Neural progenitor cell (in vitro differentiated cells): ENCODE results near the gene SLC17A4. TPM values are rescaled to one million over a fixed set of nuclear protein-coding genes. Genes with fewer than 3 reads are reported as not detected.

ENCODE experiments used
- DNase-seq: peaks from one replicate; pipeline ENCODE4 v3.0.0-alpha.2; 2016; ENCODE audit warnings: low spot score
- H2AFZ ChIP-seq: fragments of 200-600 bp; sonication (generic); replicated peaks from 2 replicates; pipeline ENCODE4 v1.6.1; 2016; ENCODE audit warnings: antibody characterized with exemption
- H3F3A ChIP-seq: fragments of 200-600 bp; sonication (generic); 2 replicates; pipeline ENCODE4 v1.6.1; 2016; ENCODE audit warnings: antibody characterized with exemption, low read depth
- H3K27ac ChIP-seq: fragments of 200-600 bp; sonication (generic); 2 replicates; pipeline ENCODE4 v1.5.1; 2016; ENCODE audit warnings: mild to moderate bottlenecking
- H3K27me3 ChIP-seq: fragments of 200-600 bp; sonication (generic); 2 replicates; pipeline ENCODE4 v1.6.1; 2016; ENCODE audit warnings: mild to moderate bottlenecking, moderate library complexity
- H3K36me3 ChIP-seq: fragments of 200-600 bp; sonication (generic); 2 replicates; pipeline ENCODE4 v1.5.1; 2016
- H3K4me1 ChIP-seq: fragments of 200-600 bp; sonication (generic); 2 replicates; pipeline ENCODE4 v1.6.1; 2016; ENCODE audit warnings: mixed run types
- H3K4me2 ChIP-seq: fragments of 200-600 bp; sonication (generic); 2 replicates; pipeline ENCODE4 v1.6.1; 2016
- H3K4me3 ChIP-seq: fragments of 200-600 bp; sonication (generic); 2 replicates; pipeline ENCODE4 v1.5.1; 2016
- H3K79me2 ChIP-seq: fragments of 200-600 bp; sonication (generic); 2 replicates; pipeline ENCODE4 v1.6.1; 2016; ENCODE audit warnings: low read depth
- H3K9ac ChIP-seq: fragments of 200-600 bp; sonication (generic); 2 replicates; pipeline ENCODE4 v1.6.1; 2016
- H3K9me3 ChIP-seq: fragments of 200-600 bp; sonication (generic); 2 replicates; pipeline ENCODE4 v1.5.1; 2016; ENCODE audit warnings: low read depth
- H4K20me1 ChIP-seq: fragments of 200-600 bp; sonication (generic); 2 replicates; pipeline ENCODE4 v1.6.1; 2016; ENCODE audit warnings: low read depth
- H3K27ac Mint-ChIP-seq: 3 replicates; pipeline ENCODE4 v1.8.0; 2021; ENCODE audit warnings: mixed read lengths
- H3K27me3 Mint-ChIP-seq: 2 replicates; pipeline ENCODE4 v1.8.0; 2022; ENCODE audit warnings: low read depth, mild to moderate bottlenecking, inconsistent platforms, moderate library complexity, mixed read lengths; ENCODE audit not compliant: insufficient read depth
- H3K36me3 Mint-ChIP-seq: 3 replicates; pipeline ENCODE4 v1.8.0; 2021; ENCODE audit warnings: mixed read lengths
- H3K4me1 Mint-ChIP-seq: 3 replicates; pipeline ENCODE4 v1.8.0; 2021; ENCODE audit warnings: mixed read lengths
- H3K4me3 Mint-ChIP-seq: 3 replicates; pipeline ENCODE4 v1.8.0; 2021; ENCODE audit warnings: mild to moderate bottlenecking, moderate library complexity, mixed read lengths
- H3K9me3 Mint-ChIP-seq: 3 replicates; pipeline ENCODE4 v1.8.0; 2020; ENCODE audit warnings: mixed read lengths
- EZH2 ChIP-seq: fragments of 200-600 bp; sonication (generic); IDR thresholded peaks from 2 replicates; pipeline ENCODE4 v1.6.1; 2017; ENCODE audit warnings: antibody characterized with exemption, mild to moderate bottlenecking, moderate library complexity
- EZH2phosphoT487 ChIP-seq: fragments of 200-600 bp; sonication (generic); IDR thresholded peaks from 2 replicates; pipeline ENCODE4 v1.6.1; 2017; ENCODE audit warnings: antibody characterized with exemption
- total RNA-seq: library from RNA; depleted of rRNA; stranded (reverse); fragments of >200 nt; gene quantifications from 2 replicates; pipeline ENCODE4 v1.2.3, GENCODE V29; 2015; ENCODE audit warnings: low replicate concordance
- TF ChIP-seq, protein P1 (sequence below): fragments of 200-600 bp; sonication (generic); IDR thresholded peaks from 2 replicates; pipeline ENCODE4 v1.5.1; 2017; ENCODE audit warnings: antibody characterized with exemption, mild to moderate bottlenecking

The SLC17A4 gene
- total RNA-seq, 1 donor from 2014 or later: not detected

DNA sequence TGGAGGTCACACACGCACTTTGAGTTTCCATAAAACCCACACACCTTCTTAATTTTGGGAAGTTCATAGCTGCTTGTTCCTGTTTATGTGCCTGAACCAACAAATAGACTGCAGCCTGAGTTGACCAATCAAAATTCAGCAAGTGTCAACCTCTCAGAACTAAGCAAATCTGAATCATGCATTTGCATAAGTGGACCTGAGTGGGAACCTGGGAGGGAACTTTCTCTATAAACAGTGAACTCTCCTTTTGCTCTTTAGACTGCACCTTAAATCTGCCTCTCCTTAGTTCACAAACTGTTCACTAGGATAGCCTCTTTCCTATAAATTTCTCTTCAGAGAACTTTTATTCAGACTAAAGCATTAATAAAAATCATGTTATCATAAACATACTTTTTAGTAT, 39.4 kb downstream of the SLC17A4 start:
- H3K36me3 ChIP-seq: no peaks in the 10 kb centered on the region
- H3K4me1 ChIP-seq: no peaks in the 10 kb centered on the region
- H3K27me3 ChIP-seq: no peaks in the 10 kb centered on the region
- no peak overlapping the region for H3K4me2 ChIP-seq
- Mint-ChIP-seq H3K27me3 (no peaks in the 10 kb centered on the region), H3K36me3 (no peaks in the 10 kb centered on the region), H3K27ac (no peak overlapping the region), H3K4me3 (no peak overlapping the region), H3K9me3 (no peaks in the 10 kb centered on the region), H3K4me1 (no peaks in the 10 kb centered on the region)
- H3F3A ChIP-seq: no peaks in the 10 kb centered on the region
- DNase-seq: no peak
- H3K79me2 ChIP-seq: no peaks in the 10 kb centered on the region
- H3K27ac ChIP-seq: no peak overlapping the region
- H3K4me3 ChIP-seq: no peak overlapping the region
- H3K9me3 ChIP-seq: no peaks in the 10 kb centered on the region
- no peak overlapping the region for H3K9ac ChIP-seq
- TF ChIP-seq EZH2 (no peak), EZH2phosphoT487 (no peak)
- H4K20me1 ChIP-seq: no peaks in the 10 kb centered on the region
- no peak overlapping the region for H2AFZ ChIP-seq

DNA sequence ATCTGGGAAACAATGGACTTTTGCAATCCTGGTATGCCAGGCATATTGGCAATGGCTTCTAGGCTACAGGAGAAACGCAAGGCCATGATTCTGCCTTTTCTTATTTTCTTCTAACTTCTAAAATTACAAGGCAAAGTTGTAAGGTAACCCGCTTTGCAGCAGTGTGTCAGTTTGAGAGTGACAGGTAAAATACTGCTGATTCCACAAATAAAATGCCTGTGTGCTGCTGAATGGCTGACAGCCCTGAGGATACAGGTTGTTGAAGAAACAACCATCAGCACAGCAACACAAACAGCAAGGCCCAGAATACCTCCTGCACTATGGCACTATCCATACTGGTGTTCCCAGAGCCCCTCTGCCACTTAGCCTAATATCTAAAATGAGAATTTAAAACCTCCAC, 40.2 kb downstream of the SLC17A4 start:
- Mint-ChIP-seq H3K27ac (no peak overlapping the region), H3K4me3 (no peak overlapping the region), H3K9me3 (no peaks in the 10 kb centered on the region), H3K27me3 (no peaks in the 10 kb centered on the region), H3K36me3 (no peaks in the 10 kb centered on the region), H3K4me1 (no peaks in the 10 kb centered on the region)
- Histone ChIP-seq H3K4me3 (no peak overlapping the region), H3K4me1 (no peaks in the 10 kb centered on the region), H3K4me2 (no peak overlapping the region), H3K36me3 (no peaks in the 10 kb centered on the region), H3F3A (no peaks in the 10 kb centered on the region), H4K20me1 (no peaks in the 10 kb centered on the region), H3K9me3 (no peaks in the 10 kb centered on the region), H3K79me2 (no peaks in the 10 kb centered on the region), H3K27me3 (no peaks in the 10 kb centered on the region), H3K9ac (no peak overlapping the region), H3K27ac (no peak overlapping the region), H2AFZ (no peak overlapping the region)
- DNase-seq: no peak
- TF ChIP-seq EZH2phosphoT487 (no peak), EZH2 (no peak)
- TF ChIP-seq, protein P1, sequence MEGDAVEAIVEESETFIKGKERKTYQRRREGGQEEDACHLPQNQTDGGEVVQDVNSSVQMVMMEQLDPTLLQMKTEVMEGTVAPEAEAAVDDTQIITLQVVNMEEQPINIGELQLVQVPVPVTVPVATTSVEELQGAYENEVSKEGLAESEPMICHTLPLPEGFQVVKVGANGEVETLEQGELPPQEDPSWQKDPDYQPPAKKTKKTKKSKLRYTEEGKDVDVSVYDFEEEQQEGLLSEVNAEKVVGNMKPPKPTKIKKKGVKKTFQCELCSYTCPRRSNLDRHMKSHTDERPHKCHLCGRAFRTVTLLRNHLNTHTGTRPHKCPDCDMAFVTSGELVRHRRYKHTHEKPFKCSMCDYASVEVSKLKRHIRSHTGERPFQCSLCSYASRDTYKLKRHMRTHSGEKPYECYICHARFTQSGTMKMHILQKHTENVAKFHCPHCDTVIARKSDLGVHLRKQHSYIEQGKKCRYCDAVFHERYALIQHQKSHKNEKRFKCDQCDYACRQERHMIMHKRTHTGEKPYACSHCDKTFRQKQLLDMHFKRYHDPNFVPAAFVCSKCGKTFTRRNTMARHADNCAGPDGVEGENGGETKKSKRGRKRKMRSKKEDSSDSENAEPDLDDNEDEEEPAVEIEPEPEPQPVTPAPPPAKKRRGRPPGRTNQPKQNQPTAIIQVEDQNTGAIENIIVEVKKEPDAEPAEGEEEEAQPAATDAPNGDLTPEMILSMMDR: no peak

DNA sequence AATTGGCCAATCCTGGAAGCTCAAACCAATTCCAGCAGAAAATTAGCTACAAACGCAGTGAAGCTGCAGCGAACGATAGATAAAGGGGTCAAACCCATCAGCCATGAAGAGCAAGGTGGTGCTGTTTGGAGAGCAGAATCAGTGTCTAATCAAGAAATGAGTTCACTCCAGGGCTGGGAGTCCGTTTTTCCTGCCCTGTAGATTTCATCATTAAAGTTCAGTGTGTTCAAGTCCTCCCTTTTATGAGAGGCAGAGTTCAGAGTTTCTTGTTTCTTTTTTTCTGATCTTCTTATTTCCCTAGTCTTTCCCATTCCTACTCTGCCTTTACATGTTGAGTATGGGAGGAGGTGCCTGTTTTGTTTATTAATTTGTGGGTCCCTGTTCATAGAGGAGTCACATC, 46.9 kb downstream of the SLC17A4 start:
- DNase-seq: no peak
- Mint-ChIP-seq H3K27ac (no peak overlapping the region), H3K9me3 (no peaks in the 10 kb centered on the region), H3K36me3 (no peaks in the 10 kb centered on the region), H3K4me1 (no peaks in the 10 kb centered on the region), H3K4me3 (no peak overlapping the region), H3K27me3 (no peaks in the 10 kb centered on the region)
- no peaks in the 10 kb centered on the region for H3K36me3 ChIP-seq
- H4K20me1 ChIP-seq: no peaks in the 10 kb centered on the region
- H3K4me1 ChIP-seq: peaks cover 5% of the 10 kb centered on the region
- H3F3A ChIP-seq: no peaks in the 10 kb centered on the region
- no peak overlapping the region for H3K4me2 ChIP-seq
- TF ChIP-seq EZH2phosphoT487 (no peak), EZH2 (no peak)
- TF ChIP-seq, protein P1: no peak
- H3K27ac ChIP-seq: no peak overlapping the region
- H3K27me3 ChIP-seq: no peaks in the 10 kb centered on the region
- H3K4me3 ChIP-seq: no peak overlapping the region
- no peaks in the 10 kb centered on the region for H3K79me2 ChIP-seq
- no peak overlapping the region for H2AFZ ChIP-seq
- H3K9me3 ChIP-seq: no peaks in the 10 kb centered on the region
- H3K9ac ChIP-seq: no peak overlapping the region

DNA sequence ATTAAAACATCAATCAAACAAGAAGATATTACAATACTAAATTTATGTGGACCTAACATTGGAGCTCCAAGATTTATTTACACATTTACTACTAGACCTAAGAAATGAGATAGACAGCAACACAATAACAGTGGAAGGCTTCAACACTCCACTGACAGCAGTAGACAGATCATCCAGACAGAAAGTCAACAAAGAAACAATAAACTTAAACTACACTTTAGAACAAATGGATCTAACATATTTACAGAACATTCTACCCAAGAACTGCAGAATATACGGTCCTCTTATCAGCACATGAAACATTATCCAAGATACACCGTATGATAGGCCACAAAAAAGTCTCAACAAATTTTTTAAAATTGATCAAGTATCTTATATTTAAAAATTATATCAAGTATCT, 50.3 kb downstream of the SLC17A4 start:
- no peaks in the 10 kb centered on the region for H3K27me3 ChIP-seq
- H2AFZ ChIP-seq: no peak overlapping the region
- peaks cover 5% of the 10 kb centered on the region for H3K4me1 ChIP-seq
- H3K4me3 ChIP-seq: no peak overlapping the region
- no peak for DNase-seq
- H3K4me3 Mint-ChIP-seq: no peak overlapping the region
- no peak overlapping the region for H3K4me2 ChIP-seq
- TF ChIP-seq, protein P1: no peak
- TF ChIP-seq EZH2: no peak
- no peak for TF ChIP-seq EZH2phosphoT487
- no peak overlapping the region for H3K9ac ChIP-seq
- H3K9me3 Mint-ChIP-seq: no peaks in the 10 kb centered on the region
- H3K4me1 Mint-ChIP-seq: no peaks in the 10 kb centered on the region
- H3K79me2 ChIP-seq: no peaks in the 10 kb centered on the region
- no peaks in the 10 kb centered on the region for H3F3A ChIP-seq
- H3K27ac Mint-ChIP-seq: no peak overlapping the region
- H3K27me3 Mint-ChIP-seq: no peaks in the 10 kb centered on the region
- no peaks in the 10 kb centered on the region for H3K36me3 Mint-ChIP-seq
- no peaks in the 10 kb centered on the region for H4K20me1 ChIP-seq
- H3K27ac ChIP-seq: no peak overlapping the region
- no peaks in the 10 kb centered on the region for H3K9me3 ChIP-seq
- H3K36me3 ChIP-seq: no peaks in the 10 kb centered on the region
